ENCODE measurements around the gene CCDC80.

DNA sequence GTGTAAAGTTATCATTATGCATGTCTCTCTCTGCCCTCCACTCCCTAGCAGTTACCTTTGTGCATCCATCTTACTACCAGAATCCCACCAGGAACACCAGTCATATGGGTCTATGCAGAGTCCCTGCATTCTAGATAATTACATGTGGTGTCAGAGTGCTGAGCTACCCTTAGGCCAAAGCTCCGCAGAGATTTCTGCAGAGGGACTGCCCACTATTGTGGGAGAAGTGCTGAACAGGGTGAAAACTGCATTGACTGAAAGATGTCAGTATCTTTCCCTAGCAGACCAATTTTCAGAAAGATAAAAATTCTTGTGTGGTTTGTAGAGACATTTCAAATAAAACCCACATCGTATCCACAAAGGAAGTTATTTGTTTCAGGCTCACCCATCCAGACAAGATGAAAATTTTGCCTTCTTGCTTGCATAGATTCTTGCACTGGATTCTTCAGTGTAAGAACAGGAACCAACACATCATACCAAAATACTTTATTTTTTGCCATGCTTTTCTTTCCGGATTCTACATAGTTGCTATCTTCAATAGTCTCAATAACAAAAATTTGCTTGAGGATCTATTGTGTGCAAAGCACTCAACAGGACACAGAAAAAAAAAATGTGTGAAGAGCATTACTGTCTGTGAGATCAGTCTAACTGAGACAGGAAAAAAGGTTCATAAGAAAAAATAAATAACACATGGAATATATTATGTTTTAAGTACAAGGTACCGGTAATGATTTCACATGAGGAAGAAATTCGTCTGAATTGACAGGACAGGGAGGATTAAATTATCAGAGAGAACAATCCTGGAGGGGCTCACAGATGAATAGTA is 32.0 kb upstream of the CCDC80 start:
- TF ChIP-seq, protein P1, sequence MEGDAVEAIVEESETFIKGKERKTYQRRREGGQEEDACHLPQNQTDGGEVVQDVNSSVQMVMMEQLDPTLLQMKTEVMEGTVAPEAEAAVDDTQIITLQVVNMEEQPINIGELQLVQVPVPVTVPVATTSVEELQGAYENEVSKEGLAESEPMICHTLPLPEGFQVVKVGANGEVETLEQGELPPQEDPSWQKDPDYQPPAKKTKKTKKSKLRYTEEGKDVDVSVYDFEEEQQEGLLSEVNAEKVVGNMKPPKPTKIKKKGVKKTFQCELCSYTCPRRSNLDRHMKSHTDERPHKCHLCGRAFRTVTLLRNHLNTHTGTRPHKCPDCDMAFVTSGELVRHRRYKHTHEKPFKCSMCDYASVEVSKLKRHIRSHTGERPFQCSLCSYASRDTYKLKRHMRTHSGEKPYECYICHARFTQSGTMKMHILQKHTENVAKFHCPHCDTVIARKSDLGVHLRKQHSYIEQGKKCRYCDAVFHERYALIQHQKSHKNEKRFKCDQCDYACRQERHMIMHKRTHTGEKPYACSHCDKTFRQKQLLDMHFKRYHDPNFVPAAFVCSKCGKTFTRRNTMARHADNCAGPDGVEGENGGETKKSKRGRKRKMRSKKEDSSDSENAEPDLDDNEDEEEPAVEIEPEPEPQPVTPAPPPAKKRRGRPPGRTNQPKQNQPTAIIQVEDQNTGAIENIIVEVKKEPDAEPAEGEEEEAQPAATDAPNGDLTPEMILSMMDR (IDR thresholded peaks at IDR 0.05), result no peak
- no peak for TF ChIP-seq POLR2A (IDR thresholded peaks at IDR 0.05)
- TF ChIP-seq EP300 (IDR thresholded peaks at IDR 0.05), result no peak
